Central memory CD8-positive, alpha-beta T cell (primary cell): ENCODE data around the gene KRTAP1-5.

Experiments
- ATAC-seq: fragments of 150-1000 bp; cut with Tn5 transposase; replicated peaks from 2 replicates; pipeline ENCODE4 v1.10.0; 2022; ENCODE audit warnings: mild to moderate bottlenecking, moderate FRiP score, moderate number of reproducible peaks; ENCODE audit not compliant: poor library complexity, severe bottlenecking; ENCODE audit errors: extremely low read depth
- DNase-seq, 2 donors: peaks; one replicate each; pipeline ENCODE4 v3.0.0; 2021; ENCODE audit warnings: low spot score in 2 of 2
- H3K27ac Mint-ChIP-seq: one replicate; pipeline ENCODE4 v1.8.0; 2022; ENCODE audit warnings: low read depth, mild to moderate bottlenecking, moderate library complexity, mixed read lengths
- H3K27me3 Mint-ChIP-seq: one replicate; pipeline ENCODE4 v1.8.0; 2022; ENCODE audit warnings: mixed read lengths
- H3K36me3 Mint-ChIP-seq: one replicate; pipeline ENCODE4 v1.8.0; 2022; ENCODE audit warnings: mild to moderate bottlenecking, moderate library complexity, mixed read lengths; ENCODE audit not compliant: insufficient read depth
- H3K4me1 Mint-ChIP-seq: one replicate; pipeline ENCODE4 v1.8.0; 2022; ENCODE audit warnings: mixed read lengths
- H3K4me3 Mint-ChIP-seq: one replicate; pipeline ENCODE4 v1.8.0; 2022; ENCODE audit warnings: mild to moderate bottlenecking, moderate library complexity, mixed read lengths
- H3K9me3 Mint-ChIP-seq: one replicate; pipeline ENCODE4 v1.8.0; 2022; ENCODE audit warnings: mixed read lengths

Gene KRTAP1-5

DNA sequence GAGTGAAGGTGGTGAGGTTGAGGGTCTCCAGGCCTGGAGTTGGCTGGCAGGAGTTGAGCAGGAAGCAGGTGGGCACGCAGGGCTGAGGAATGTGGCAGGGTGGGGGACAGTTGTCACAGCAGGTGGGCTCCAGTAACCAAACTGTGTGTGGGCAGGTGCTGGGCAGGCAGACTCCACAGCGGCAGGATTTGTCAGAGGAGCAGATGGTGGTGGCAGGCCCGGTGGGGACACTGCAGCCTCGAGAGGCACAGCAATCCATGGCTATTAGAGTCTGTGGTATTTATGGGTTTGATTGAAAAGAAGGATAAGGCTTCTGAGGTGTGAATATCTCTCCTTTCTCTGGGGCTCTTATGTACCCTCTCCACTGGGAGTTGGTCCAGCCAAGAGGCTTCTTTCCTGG lies 33.2 kb downstream of the KRTAP1-5 start, which contains the start of gene KRTAP3-3:
Gene KRTAP3-3 (minus strand): TSS at position 326 of the 400 bp plus-strand sequence. CDS start 67 bp downstream, at position 259.
- no peak for ATAC-seq
- Mint-ChIP-seq H3K27ac (no peak within 1 kb of the TSS), H3K9me3 (no peaks in the 10 kb centered on the region), H3K4me1 (no peaks in the 10 kb centered on the region), H3K4me3 (no peak within 1 kb of the TSS), H3K36me3 (no peaks in the 10 kb centered on the region), H3K27me3 (peaks cover 85% of the 10 kb centered on the region)
- DNase-seq: no peak

DNA sequence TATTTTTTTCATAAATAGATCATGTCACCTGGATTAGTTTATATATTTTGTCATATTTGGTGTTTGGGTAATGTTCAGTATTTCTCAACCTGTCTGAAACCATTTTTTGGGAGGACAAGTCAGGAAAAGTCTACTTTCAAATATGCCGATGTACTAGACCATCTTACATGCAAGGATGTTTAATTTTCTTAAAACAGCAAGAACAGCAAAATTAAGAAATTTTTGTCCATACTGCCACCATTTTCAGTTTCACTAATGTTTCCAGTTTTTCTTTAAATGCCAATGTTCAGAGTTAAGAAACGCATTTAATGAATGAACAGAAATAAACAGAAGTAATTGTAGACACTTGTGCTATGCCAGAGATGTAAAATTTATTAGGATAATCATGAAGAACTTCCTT lies 33.9 kb downstream of the KRTAP1-5 start:
- DNase-seq (no peak), ATAC-seq (no peak)
- Mint-ChIP-seq H3K4me1 (no peaks in the 10 kb centered on the region), H3K4me3 (no peak overlapping the region), H3K27me3 (peaks cover 84% of the 10 kb centered on the region), H3K27ac (no peak overlapping the region), H3K9me3 (no peaks in the 10 kb centered on the region), H3K36me3 (no peaks in the 10 kb centered on the region)

DNA sequence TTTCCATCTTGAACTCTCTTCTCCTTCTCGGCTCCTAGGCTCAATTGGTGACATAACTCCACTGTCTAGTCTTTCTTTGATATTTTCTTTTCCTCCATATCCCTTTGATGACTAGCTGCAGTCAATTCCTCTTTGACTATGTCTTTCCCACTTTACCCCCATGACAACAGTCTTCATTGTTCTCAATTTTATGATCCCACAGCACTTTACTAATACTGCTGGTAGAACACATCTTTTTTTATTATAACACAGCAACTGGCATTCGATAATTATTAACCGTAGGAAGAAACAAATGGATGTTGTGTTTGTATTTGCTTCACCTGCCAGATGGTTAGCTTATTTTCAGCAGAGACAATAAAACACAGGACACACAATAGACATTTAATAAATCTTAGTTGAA lies 34.3 kb downstream of the KRTAP1-5 start:
- Mint-ChIP-seq H3K4me1 (no peaks in the 10 kb centered on the region), H3K9me3 (no peaks in the 10 kb centered on the region), H3K36me3 (no peaks in the 10 kb centered on the region), H3K27me3 (peaks cover 84% of the 10 kb centered on the region), H3K27ac (no peak overlapping the region), H3K4me3 (no peak overlapping the region)
- ATAC-seq: no peak
- DNase-seq: no peak

DNA sequence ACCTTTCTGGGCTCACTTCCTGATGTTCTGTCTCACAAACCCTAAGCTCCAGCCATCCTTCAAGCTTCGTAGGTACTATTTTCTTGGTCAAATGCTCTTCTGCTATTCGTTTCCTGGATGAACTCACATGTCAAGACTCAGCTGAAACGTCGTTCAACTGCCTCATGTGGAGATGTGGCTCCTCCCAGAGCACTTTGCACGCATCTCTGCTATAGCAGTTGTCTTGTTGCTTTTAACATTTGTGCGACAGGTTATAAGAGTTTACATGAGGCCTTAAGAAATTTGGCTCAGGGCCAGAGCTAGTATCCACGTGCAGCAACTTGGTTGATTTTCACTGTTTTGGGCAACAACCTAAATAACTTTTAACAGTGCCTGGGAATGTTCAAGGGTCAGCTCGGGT lies 40.1 kb downstream of the KRTAP1-5 start:
- Mint-ChIP-seq H3K9me3 (no peaks in the 10 kb centered on the region), H3K4me1 (no peaks in the 10 kb centered on the region), H3K27me3 (peaks cover 64% of the 10 kb centered on the region)

DNA sequence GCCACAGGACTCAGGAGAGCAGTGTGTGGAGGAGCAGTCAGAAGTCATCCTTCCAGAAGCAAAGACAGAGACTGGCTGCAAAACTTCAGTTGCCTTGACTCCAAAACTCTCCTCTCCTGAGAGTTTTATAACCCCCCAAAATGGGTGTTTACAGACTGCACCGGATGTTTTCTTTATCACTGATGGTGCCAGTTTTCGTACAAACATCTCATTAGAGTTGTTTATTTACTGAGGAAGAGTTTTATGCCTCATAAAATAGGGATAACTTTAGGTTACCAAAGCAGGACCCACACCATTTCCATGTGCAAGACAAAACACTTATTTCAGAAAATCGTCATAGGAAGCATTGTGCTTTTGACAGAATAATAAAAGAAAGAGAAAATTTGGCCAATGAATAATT lies 42.8 kb downstream of the KRTAP1-5 start, which contains the start of gene KRT40:
Gene KRT40 (minus strand): TSS at position 101 of the 400 bp plus-strand sequence. CDS start 53 bp downstream, at position 48.
- DNase-seq (no peak), ATAC-seq (no peak)
- no peak within 1 kb of the TSS for H3K27ac Mint-ChIP-seq
- peaks cover 1% of the 10 kb centered on the region for H3K36me3 Mint-ChIP-seq
- H3K4me3 Mint-ChIP-seq: no peak within 1 kb of the TSS
- H3K4me1 Mint-ChIP-seq: no peaks in the 10 kb centered on the region
- H3K9me3 Mint-ChIP-seq: no peaks in the 10 kb centered on the region
- H3K27me3 Mint-ChIP-seq: peaks cover 55% of the 10 kb centered on the region

More for the DNA sequence above, 40.1 kb downstream of the KRTAP1-5 start:
- peaks cover 1% of the 10 kb centered on the region for H3K36me3 Mint-ChIP-seq
- H3K27ac Mint-ChIP-seq: no peak overlapping the region
- no peak for DNase-seq
- no peak for ATAC-seq
- no peak overlapping the region for H3K4me3 Mint-ChIP-seq

DNA sequence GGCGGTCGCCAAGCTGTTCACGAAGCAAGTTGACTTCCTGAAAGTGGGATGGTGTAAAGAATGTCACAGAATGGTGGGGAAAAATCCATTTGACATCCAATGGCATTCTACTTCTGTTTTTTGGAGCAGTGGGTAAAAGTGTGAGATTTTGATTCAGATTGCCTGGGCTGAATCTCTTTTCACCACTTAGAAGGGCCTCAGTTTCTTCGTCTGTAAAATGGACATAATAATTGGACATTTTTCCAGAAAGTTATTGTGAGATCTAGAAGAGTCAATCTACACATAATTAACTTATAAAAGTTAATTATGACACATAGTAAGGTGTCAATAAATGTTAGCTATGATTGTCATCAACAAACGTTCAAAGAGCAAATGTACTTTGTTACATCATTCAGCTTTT lies 45.9 kb downstream of the KRTAP1-5 start:
- Mint-ChIP-seq H3K4me3 (no peak overlapping the region), H3K27ac (no peak overlapping the region), H3K36me3 (peaks cover 1% of the 10 kb centered on the region), H3K4me1 (no peaks in the 10 kb centered on the region), H3K27me3 (peaks cover 47% of the 10 kb centered on the region), H3K9me3 (no peaks in the 10 kb centered on the region)
- no peak for DNase-seq
- ATAC-seq: no peak

DNA sequence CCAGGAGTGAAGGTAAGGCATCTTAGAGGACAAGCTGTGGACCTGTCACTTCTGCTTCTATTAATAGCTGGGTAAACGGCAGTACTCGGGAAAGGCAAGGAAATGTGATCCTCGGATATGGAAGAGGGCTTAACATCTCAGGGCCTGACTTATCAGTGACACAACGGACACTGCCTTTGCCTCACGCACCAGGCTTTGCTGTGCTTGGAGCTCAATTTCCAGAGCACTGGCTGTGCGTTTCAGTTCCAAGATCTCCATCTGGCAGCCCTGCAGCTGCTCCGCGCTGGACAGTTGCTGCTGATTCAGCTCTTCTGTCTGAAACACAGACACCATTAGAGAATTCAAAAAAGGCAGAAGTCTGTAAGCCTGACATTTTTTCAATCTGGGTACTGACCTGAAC lies 46.4 kb downstream of the KRTAP1-5 start:
- DNase-seq (no peak), ATAC-seq (no peak)
- Mint-ChIP-seq H3K27me3 (peaks cover 47% of the 10 kb centered on the region), H3K9me3 (no peaks in the 10 kb centered on the region), H3K4me1 (no peaks in the 10 kb centered on the region), H3K4me3 (no peak overlapping the region), H3K27ac (no peak overlapping the region), H3K36me3 (peaks cover 1% of the 10 kb centered on the region)

DNA sequence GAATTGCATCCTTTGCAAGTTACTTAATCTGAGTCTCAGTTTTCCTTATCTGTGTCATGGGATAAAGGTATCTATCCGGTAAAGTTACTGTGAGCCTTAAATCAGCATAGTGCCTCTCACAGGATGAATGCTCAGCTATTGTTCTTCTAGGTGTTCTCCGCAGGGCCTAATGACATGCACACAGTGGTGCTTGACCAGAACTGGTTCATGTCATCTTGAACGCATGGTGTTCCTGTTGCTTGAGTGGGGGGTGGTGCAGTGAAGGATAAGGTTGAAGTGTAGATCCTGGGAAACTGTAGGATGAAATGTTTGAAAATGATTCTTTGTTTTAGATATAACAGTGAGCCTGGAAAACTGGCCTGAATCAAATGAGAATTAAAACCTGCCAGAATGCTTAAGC lies 46.9 kb downstream of the KRTAP1-5 start:
- H3K27me3 Mint-ChIP-seq: peaks cover 51% of the 10 kb centered on the region
- no peak for DNase-seq

DNA sequence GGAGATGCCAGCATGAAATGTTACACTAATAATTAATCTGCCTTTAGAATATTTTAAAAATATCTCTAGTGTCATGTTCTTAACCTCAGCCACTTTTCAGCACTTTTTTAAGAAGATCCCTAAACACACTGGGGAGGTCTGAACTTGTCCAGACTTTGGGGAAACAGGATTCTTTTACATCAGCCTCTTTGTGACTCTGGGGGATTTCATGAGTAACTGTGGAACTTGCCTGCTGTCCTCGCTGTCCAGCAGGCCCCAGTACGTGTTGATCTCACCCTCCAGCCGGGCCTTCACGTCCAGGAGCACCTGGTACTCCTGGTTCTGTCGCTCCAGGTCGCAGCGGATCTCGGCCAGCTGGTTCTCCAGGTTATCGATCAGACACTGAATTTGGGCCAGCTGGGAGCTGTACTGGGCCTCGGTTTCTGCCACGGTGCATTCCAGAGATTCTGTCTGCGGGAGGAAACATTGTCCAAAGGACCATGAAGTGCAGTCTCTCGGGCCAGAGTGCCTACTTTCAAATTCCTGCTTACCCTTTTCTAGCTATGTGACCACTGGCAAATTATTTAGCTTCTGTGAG lies 48.3 kb downstream of the KRTAP1-5 start:
- Mint-ChIP-seq H3K27me3 (peaks cover 53% of the 10 kb centered on the region), H3K9me3 (no peaks in the 10 kb centered on the region), H3K4me1 (no peaks in the 10 kb centered on the region), H3K27ac (no peak overlapping the region), H3K4me3 (no peak overlapping the region), H3K36me3 (no peaks in the 10 kb centered on the region)
- DNase-seq: no peak
- no peak for ATAC-seq

More for the DNA sequence above, 46.9 kb downstream of the KRTAP1-5 start:
- Mint-ChIP-seq H3K27ac (no peak overlapping the region), H3K9me3 (no peaks in the 10 kb centered on the region), H3K4me1 (no peaks in the 10 kb centered on the region), H3K36me3 (peaks cover 1% of the 10 kb centered on the region), H3K4me3 (no peak overlapping the region)
- no peak for ATAC-seq
